ENCODE data around the gene EPN3. TPM values are rescaled to one million over a fixed set of nuclear protein-coding genes. Genes with fewer than 3 reads are reported as not detected.

EPN3 gene
- polyA plus RNA-seq, 1 donor (not counting 4 experiments of a cell fraction or from before 2014, with no cell fraction given): 66.7 TPM

DNA sequence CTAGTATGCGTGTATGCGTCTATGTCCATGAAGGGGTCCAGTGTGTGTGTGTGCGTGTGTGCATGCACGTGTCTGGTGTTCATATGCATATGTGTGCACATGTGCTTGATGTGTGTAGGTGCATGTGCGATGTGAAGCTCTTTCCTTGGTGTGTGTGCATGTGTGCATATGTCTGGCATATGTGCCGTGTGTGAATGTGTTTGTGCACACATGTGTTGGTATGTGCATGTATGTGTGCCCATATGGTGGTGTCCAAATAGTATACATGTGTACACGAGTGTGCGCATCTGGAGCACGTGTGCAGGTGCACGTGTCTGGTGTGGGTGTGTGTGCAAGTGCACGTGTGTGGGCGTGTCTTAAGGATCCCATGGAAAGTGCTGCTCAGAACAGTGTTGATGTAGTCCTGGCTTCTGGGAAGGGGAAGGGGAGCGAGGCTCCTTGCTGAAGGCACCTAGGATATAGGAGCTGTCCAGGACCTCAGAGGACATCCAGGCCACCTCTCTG lies 45.0 kb downstream of the EPN3 start:
- Histone ChIP-seq H4K20me1 (ENCODE audit: control insufficient read depth, extremely low read depth, insufficient read depth, low read length) (no peaks in the 10 kb centered on the region), H3K9me3 (ENCODE audit: control insufficient read depth, low read depth, low read length) (no peaks in the 10 kb centered on the region), H3K27ac (ENCODE audit: control insufficient read depth, insufficient read depth, low read length) (no peak overlapping the region), H3K4me1 (ENCODE audit: control insufficient read depth, extremely low read depth, insufficient read depth, low read length) (no peaks in the 10 kb centered on the region), H3K9me1 (ENCODE audit: control insufficient read depth, extremely low read depth, insufficient read depth, low read length) (no peaks in the 10 kb centered on the region), H3K4me2 (ENCODE audit: control insufficient read depth, extremely low read depth, insufficient read depth, low read depth, low read length) (no peak overlapping the region), H3K9ac (ENCODE audit: control insufficient read depth, extremely low read depth, insufficient read depth, low read length) (no peak overlapping the region), H3K4me3 (ENCODE audit: control insufficient read depth in 2 of 3, extremely low read depth in 1 of 3, insufficient read depth in 2 of 3, low read depth in 1 of 3, low read length in 3 of 3) (no peak overlapping the region), H3K36me3 (ENCODE audit: control insufficient read depth in 2 of 2, extremely low read depth in 1 of 2, insufficient read depth in 2 of 2, low read length in 2 of 2) (no peaks in the 10 kb centered on the region), H2AFZ (ENCODE audit: control insufficient read depth, low read length) (no peak overlapping the region), H3K79me2 (ENCODE audit: control insufficient read depth, insufficient read depth, low read length) (no peaks in the 10 kb centered on the region), H3K27me3 (ENCODE audit: control insufficient read depth, extremely low read depth, insufficient read depth, low read length) (peaks cover 29% of the 10 kb centered on the region)
- dilution Hi-C loops (cut with MboI; ENCODE audit: extremely low pct_ligation_motif_present, low sequenced_read_pairs): no loop called here
- TF ChIP-seq, protein P1, sequence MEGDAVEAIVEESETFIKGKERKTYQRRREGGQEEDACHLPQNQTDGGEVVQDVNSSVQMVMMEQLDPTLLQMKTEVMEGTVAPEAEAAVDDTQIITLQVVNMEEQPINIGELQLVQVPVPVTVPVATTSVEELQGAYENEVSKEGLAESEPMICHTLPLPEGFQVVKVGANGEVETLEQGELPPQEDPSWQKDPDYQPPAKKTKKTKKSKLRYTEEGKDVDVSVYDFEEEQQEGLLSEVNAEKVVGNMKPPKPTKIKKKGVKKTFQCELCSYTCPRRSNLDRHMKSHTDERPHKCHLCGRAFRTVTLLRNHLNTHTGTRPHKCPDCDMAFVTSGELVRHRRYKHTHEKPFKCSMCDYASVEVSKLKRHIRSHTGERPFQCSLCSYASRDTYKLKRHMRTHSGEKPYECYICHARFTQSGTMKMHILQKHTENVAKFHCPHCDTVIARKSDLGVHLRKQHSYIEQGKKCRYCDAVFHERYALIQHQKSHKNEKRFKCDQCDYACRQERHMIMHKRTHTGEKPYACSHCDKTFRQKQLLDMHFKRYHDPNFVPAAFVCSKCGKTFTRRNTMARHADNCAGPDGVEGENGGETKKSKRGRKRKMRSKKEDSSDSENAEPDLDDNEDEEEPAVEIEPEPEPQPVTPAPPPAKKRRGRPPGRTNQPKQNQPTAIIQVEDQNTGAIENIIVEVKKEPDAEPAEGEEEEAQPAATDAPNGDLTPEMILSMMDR (optimal IDR thresholded peaks at IDR 0.05 in 1 of 3, IDR thresholded peaks at IDR 0.05 in 1 of 3, conservative IDR thresholded peaks at IDR 0.05 in 1 of 3; ENCODE audit: extremely low read depth in 1 of 3, insufficient read depth in 2 of 3, low read length in 3 of 3): no peak
- no peak for TF ChIP-seq EZH2 (IDR thresholded peaks at IDR 0.05; ENCODE audit: low read length)
- DNase-seq (ENCODE audit: low read depth, low spot score) (no peak), FAIRE-seq (no peak)

DNA sequence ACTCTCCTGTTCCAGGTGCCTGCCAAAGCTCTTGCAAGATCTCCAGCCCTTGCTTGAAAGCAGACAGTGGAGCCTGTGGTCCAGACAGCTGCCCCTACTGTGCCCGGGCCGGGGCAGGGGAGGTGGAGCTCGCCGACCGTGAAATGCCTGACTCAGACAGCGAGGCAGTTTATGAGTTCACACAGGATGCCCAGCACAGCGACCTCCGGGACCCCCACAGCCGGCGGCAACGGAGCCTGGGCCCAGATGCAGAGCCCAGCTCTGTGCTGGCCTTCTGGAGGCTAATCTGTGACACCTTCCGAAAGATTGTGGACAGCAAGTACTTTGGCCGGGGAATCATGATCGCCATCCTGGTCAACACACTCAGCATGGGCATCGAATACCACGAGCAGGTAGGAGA lies 45.6 kb downstream of the EPN3 start:
- H3K4me1 ChIP-seq (ENCODE audit: control insufficient read depth, extremely low read depth, insufficient read depth, low read length): no peaks in the 10 kb centered on the region
- no peak overlapping the region for H3K4me3 ChIP-seq (ENCODE audit: control insufficient read depth in 2 of 3, extremely low read depth in 1 of 3, insufficient read depth in 2 of 3, low read depth in 1 of 3, low read length in 3 of 3)
- no peak overlapping the region for H3K9ac ChIP-seq (ENCODE audit: control insufficient read depth, extremely low read depth, insufficient read depth, low read length)
- H3K9me3 ChIP-seq (ENCODE audit: control insufficient read depth, low read depth, low read length): no peaks in the 10 kb centered on the region
- H3K9me1 ChIP-seq (ENCODE audit: control insufficient read depth, extremely low read depth, insufficient read depth, low read length): no peaks in the 10 kb centered on the region
- H2AFZ ChIP-seq (ENCODE audit: control insufficient read depth, low read length): no peak overlapping the region
- no peak overlapping the region for H3K27ac ChIP-seq (ENCODE audit: control insufficient read depth, insufficient read depth, low read length)
- no peak overlapping the region for H3K4me2 ChIP-seq (ENCODE audit: control insufficient read depth, extremely low read depth, insufficient read depth, low read depth, low read length)
- no peak for DNase-seq (ENCODE audit: low read depth, low spot score)
- no peaks in the 10 kb centered on the region for H3K79me2 ChIP-seq (ENCODE audit: control insufficient read depth, insufficient read depth, low read length)
- H3K36me3 ChIP-seq (ENCODE audit: control insufficient read depth in 2 of 2, extremely low read depth in 1 of 2, insufficient read depth in 2 of 2, low read length in 2 of 2): no peaks in the 10 kb centered on the region
- no peak for FAIRE-seq
- dilution Hi-C loops (cut with MboI; ENCODE audit: extremely low pct_ligation_motif_present, low sequenced_read_pairs): no loop called here
- no peak for TF ChIP-seq EZH2 (IDR thresholded peaks at IDR 0.05; ENCODE audit: low read length)
- TF ChIP-seq, protein P1 (optimal IDR thresholded peaks at IDR 0.05 in 1 of 3, IDR thresholded peaks at IDR 0.05 in 1 of 3, conservative IDR thresholded peaks at IDR 0.05 in 1 of 3; ENCODE audit: extremely low read depth in 1 of 3, insufficient read depth in 2 of 3, low read length in 3 of 3): no peak
- H4K20me1 ChIP-seq (ENCODE audit: control insufficient read depth, extremely low read depth, insufficient read depth, low read length): no peaks in the 10 kb centered on the region
- peaks cover 32% of the 10 kb centered on the region for H3K27me3 ChIP-seq (ENCODE audit: control insufficient read depth, extremely low read depth, insufficient read depth, low read length)

Data from keratinocyte (primary cell).